HepG2 (cell line): ENCODE results near the gene THRA. TPM values are rescaled to one million over a fixed set of nuclear protein-coding genes. Genes with fewer than 3 reads are reported as not detected.

ENCODE experiments used
- ATAC-seq: fragments of 200-7000 bp; cut with Tn5 transposase; 3 replicates; pipeline ENCODE4 v1.9.1; 2020; ENCODE audit warnings: mild to moderate bottlenecking, moderate library complexity
- BruUV-seq: library from RNA; stranded (reverse); fragments of 400-500 nt; replicated peaks from 2 replicates; lab custom pipeline; 2021; lab: Mats Ljungman, UMichigan
- CTCF ChIA-PET: fragments of 300-600 bp; formaldehyde crosslinking; extraction: SDS; loops from one replicate; lab custom pipeline; 2021; ENCODE audit warnings: low total read pairs, inconsistent platforms, low intra/inter-chr PET ratio; lab: Yijun Ruan, JAX
- POLR2A ChIA-PET: fragments of 350-600 bp; sonication (Branson Sonifier 250); formaldehyde crosslinking; loops from one replicate; lab custom pipeline; 2020; ENCODE audit warnings: antibody characterized with exemption, inconsistent platforms; lab: Yijun Ruan, JAX
- DNase-seq: peaks from one replicate; pipeline ENCODE4 v3.0.0-alpha.2; 2015; ENCODE audit warnings: low spot score
- FAIRE-seq: peaks from 3 replicates; lab custom pipeline; 2011; peaks lifted over from hg19 to GRCh38; lab: Jason Lieb, UNC
- H2AFZ ChIP-seq: one replicate; pipeline ENCODE4 v1.6.1; 2011; ENCODE audit warnings: low read length, inconsistent platforms
- H3K27ac ChIP-seq: fragments of 300-600 bp; 3 replicates; pipeline ENCODE4 v1.8.0; 2011; ENCODE audit warnings: mixed run types, mild to moderate bottlenecking, mixed read lengths, low read length, inconsistent platforms; ENCODE audit not compliant: insufficient read depth; ENCODE audit errors: extremely low read length
- H3K27me3 ChIP-seq, 2 experiments: fragments of 200-600 bp in 1 of 2; 2 replicates in 1 of 2; 3 replicates in 1 of 2; pipeline versions ENCODE4 v1.6.0 to v1.8.0; 2011; ENCODE audit warnings: low read length in 2 of 2, mild to moderate bottlenecking in 2 of 2, moderate library complexity in 2 of 2, inconsistent platforms in 1 of 2; ENCODE audit not compliant: insufficient read depth in 2 of 2, control insufficient read depth in 1 of 2
- H3K36me3 ChIP-seq, 2 experiments: fragments of 200-600 bp in 1 of 2; replicated peaks in 1 of 2; 2 replicates in 1 of 2; 3 replicates in 1 of 2; pipeline versions ENCODE4 v1.5.1 to v1.8.0; 2011; ENCODE audit warnings: low read length in 2 of 2, inconsistent platforms in 1 of 2; ENCODE audit not compliant: insufficient read depth in 2 of 2, control insufficient read depth in 1 of 2
- H3K4me1 ChIP-seq: 2 replicates; pipeline ENCODE4 v1.5.1; 2012; ENCODE audit warnings: low read length, inconsistent platforms; ENCODE audit not compliant: insufficient read depth
- H3K4me2 ChIP-seq: 2 replicates; pipeline ENCODE4 v1.6.0; 2011; ENCODE audit warnings: low read depth, low read length, inconsistent platforms
- H3K4me3 ChIP-seq, 3 experiments: fragments of 200-600 bp in 1 of 3; sonication (generic), shearing (Covaris generic) in 1 of 3; replicated peaks in 1 of 3; 2 replicates each; pipeline ENCODE4 v1.5.1; 2011 to 2016; ENCODE audit warnings: low read length in 3 of 3, inconsistent platforms in 2 of 3, low read depth in 2 of 3, mild to moderate bottlenecking in 2 of 3, control low read depth in 1 of 3, mixed read lengths in 1 of 3; ENCODE audit not compliant: insufficient read depth in 1 of 3
- H3K79me2 ChIP-seq: one replicate; pipeline ENCODE4 v1.6.1; 2011; ENCODE audit warnings: low read length, inconsistent platforms; ENCODE audit not compliant: insufficient read depth
- H3K9ac ChIP-seq: 2 replicates; pipeline ENCODE4 v1.6.0; 2011; ENCODE audit warnings: mild to moderate bottlenecking, low read depth, low read length, inconsistent platforms; ENCODE audit not compliant: insufficient read depth
- H3K9me3 ChIP-seq: 2 replicates; pipeline ENCODE4 v1.5.1; 2012; ENCODE audit warnings: mild to moderate bottlenecking, low read length
- H4K20me1 ChIP-seq: 2 replicates; pipeline ENCODE4 v1.6.0; 2011; ENCODE audit warnings: inconsistent platforms, mild to moderate bottlenecking, low read length, moderate library complexity; ENCODE audit not compliant: insufficient read depth
- ASH2L ChIP-seq: fragments of 300-600, 200-600 bp; sonication (generic); IDR thresholded peaks from 2 replicates; pipeline ENCODE4 v1.7.0; 2017; ENCODE audit warnings: low read depth, mild to moderate bottlenecking, moderate library complexity, mixed read lengths, low read length; ENCODE audit not compliant: insufficient read length
- EED ChIP-seq: sonication (generic); formaldehyde crosslinking; IDR thresholded peaks from 2 replicates; pipeline ENCODE4 v1.5.0; 2020; ENCODE audit warnings: mild to moderate bottlenecking, missing genetic modification reagents
- JARID2 ChIP-seq: sonication (generic); formaldehyde crosslinking; IDR thresholded peaks from 2 replicates; pipeline ENCODE4 v1.8.1; 2023; ENCODE audit warnings: missing genetic modification reagents, inconsistent platforms; ENCODE audit not compliant: insufficient replicate concordance
- JDP2 ChIP-seq: sonication (generic); formaldehyde crosslinking; IDR thresholded peaks from 2 replicates; pipeline ENCODE4 v1.8.1; 2022; ENCODE audit warnings: missing genetic modification reagents, borderline replicate concordance
- MAZ ChIP-seq, 2 experiments: sonication (generic) in 1 of 2; formaldehyde crosslinking in 1 of 2; IDR thresholded peaks; 2 replicates each; pipeline versions ENCODE4 v1.5.0 to v1.6.1; 2012 to 2020; ENCODE audit warnings: low read depth in 2 of 2, mild to moderate bottlenecking in 2 of 2, borderline replicate concordance in 1 of 2, improper control_type of control experiment in 1 of 2, low read length in 1 of 2, missing genetic modification reagents in 1 of 2, moderate library complexity in 1 of 2
- MED1 ChIP-seq: sonication (generic); formaldehyde crosslinking; IDR thresholded peaks from 2 replicates; pipeline ENCODE4 v1.4.0; 2020; ENCODE audit warnings: missing genetic modification reagents
- PRPF4 ChIP-seq: fragments of 200-400 bp; formaldehyde crosslinking; IDR thresholded peaks from 2 replicates; pipeline ENCODE4 v1.6.1; 2016; ENCODE audit warnings: low read length, low read depth; ENCODE audit not compliant: poor library complexity, severe bottlenecking
- RBFOX2 ChIP-seq: fragments of 200-400 bp; formaldehyde crosslinking; IDR thresholded peaks from 2 replicates; pipeline ENCODE4 v1.6.1; 2017; ENCODE audit warnings: low read depth, mild to moderate bottlenecking, low read length
- RFXAP ChIP-seq: sonication (generic); formaldehyde crosslinking; IDR thresholded peaks from 2 replicates; pipeline ENCODE4 v1.4.0; 2020; ENCODE audit warnings: missing genetic modification reagents, borderline replicate concordance
- TBX2 ChIP-seq: sonication (generic); formaldehyde crosslinking; IDR thresholded peaks from 2 replicates; pipeline ENCODE4 v1.5.0; 2020; ENCODE audit warnings: missing genetic modification reagents, mild to moderate bottlenecking, borderline replicate concordance
- TCF7 ChIP-seq: sonication (generic); IDR thresholded peaks from 2 replicates; pipeline ENCODE4 v1.6.1; 2016; ENCODE audit warnings: antibody characterized with exemption, low read depth
- ZNF326 ChIP-seq: sonication (generic); formaldehyde crosslinking; IDR thresholded peaks from 2 replicates; pipeline ENCODE4 v1.4.0; 2020; ENCODE audit warnings: missing genetic modification reagents, borderline replicate concordance
- ZNF343 ChIP-seq: sonication (generic); formaldehyde crosslinking; IDR thresholded peaks from 2 replicates; pipeline ENCODE4 v1.4.0; 2020; ENCODE audit warnings: mild to moderate bottlenecking, missing genetic modification reagents
- ZNF501 ChIP-seq: sonication (generic); formaldehyde crosslinking; IDR thresholded peaks from 2 replicates; pipeline ENCODE4 v1.5.1; 2020; ENCODE audit warnings: mild to moderate bottlenecking, moderate library complexity, missing genetic modification reagents
- ZNF746 ChIP-seq: sonication (generic); formaldehyde crosslinking; IDR thresholded peaks from 2 replicates; pipeline ENCODE4 v1.8.0; 2022; ENCODE audit warnings: mild to moderate bottlenecking, missing genetic modification reagents
- ZNF749 ChIP-seq: sonication (generic); formaldehyde crosslinking; IDR thresholded peaks from 2 replicates; pipeline ENCODE4 v1.8.0; 2022; ENCODE audit warnings: mild to moderate bottlenecking, missing genetic modification reagents, moderate library complexity, borderline replicate concordance
- ZNF773 ChIP-seq: sonication (generic); formaldehyde crosslinking; IDR thresholded peaks from 2 replicates; pipeline ENCODE4 v1.4.0; 2020; ENCODE audit warnings: missing genetic modification reagents, borderline replicate concordance
- ZSCAN20 ChIP-seq: sonication (generic); formaldehyde crosslinking; IDR thresholded peaks from 2 replicates; pipeline ENCODE4 v1.4.0; 2020; ENCODE audit warnings: missing genetic modification reagents, mild to moderate bottlenecking, borderline replicate concordance
- WGBS: methylation state at CpG from one replicate; pipeline ENCODE4 v1.1.6; 2017; ENCODE audit warnings: low lambda C conversion rate; 5-methylcytosine and 5-hydroxymethylcytosine counted together
- in situ Hi-C: cut with HindIII; loops from 2 replicates; pipeline ENCODE4 v1.10.0; 2017; ENCODE audit warnings: low pct_unique_long_range_greater_than_20kb; ENCODE audit not compliant: extremely low pct_ligation_motif_present
- intact Hi-C: fragments of 100-400 bp; cut with micrococcal nuclease; formaldehyde crosslinking; loops from one replicate; pipeline ENCODE4 v1.10.0; 2022; ENCODE audit not compliant: unreplicated experiment
- polyA plus RNA-seq, 8 experiments: library from polyadenylated mRNA; depleted of rRNA in 3 of 8; stranded (reverse) in 7 of 8; unstranded in 1 of 8; fragments of >200 nt; fragmentation: Illumina TruSeq in 4 of 8; extraction: Trizol in 4 of 8; gene quantifications; 2 replicates each; pipeline versions ENCODE4 v1.2.1 to v1.2.3, GENCODE V29; 2011 to 2016; ENCODE audit warnings: low read depth in 4 of 8, missing spikeins in 1 of 8, mixed read lengths in 1 of 8; ENCODE audit not compliant: insufficient read depth in 1 of 8
- total RNA-seq, 5 experiments: library from RNA; depleted of rRNA; stranded (reverse); fragments of >200 nt; fragmentation: Illumina TruSeq; extraction: Trizol; gene quantifications; 2 replicates each; pipeline ENCODE4 v1.2.3, GENCODE V29; 2016; ENCODE audit warnings: low read depth in 1 of 5
- TF ChIP-seq, protein P1 (sequence below): sonication (generic); formaldehyde crosslinking; IDR thresholded peaks from 2 replicates; pipeline ENCODE4 v1.5.0; 2020; ENCODE audit warnings: mild to moderate bottlenecking, missing genetic modification reagents

The THRA gene
- total and polyA plus RNA-seq, 2 of the 13 experiments (the other 11 are each of a cell fraction or from before 2014, with no cell fraction given), result 8.0 to 9.9 TPM

GRCh38 chr17:40070709-40071312, 8.0 kb downstream of the THRA start (continued):
- no peak for TF ChIP-seq ZNF326 (CRISPR knock-in tag)
- 0 out of 2 replicates have a peak, but pooled peaks have one; percentile 16 for TF ChIP-seq MED1
- no peak for TF ChIP-seq JDP2 (CRISPR knock-in tag)
- 0 out of 2 replicates have a peak, but pooled peaks have one; percentile 7 for TF ChIP-seq TCF7
- no peak for TF ChIP-seq ZNF343 (CRISPR knock-in tag)
- no peak for TF ChIP-seq PRPF4

DNA sequence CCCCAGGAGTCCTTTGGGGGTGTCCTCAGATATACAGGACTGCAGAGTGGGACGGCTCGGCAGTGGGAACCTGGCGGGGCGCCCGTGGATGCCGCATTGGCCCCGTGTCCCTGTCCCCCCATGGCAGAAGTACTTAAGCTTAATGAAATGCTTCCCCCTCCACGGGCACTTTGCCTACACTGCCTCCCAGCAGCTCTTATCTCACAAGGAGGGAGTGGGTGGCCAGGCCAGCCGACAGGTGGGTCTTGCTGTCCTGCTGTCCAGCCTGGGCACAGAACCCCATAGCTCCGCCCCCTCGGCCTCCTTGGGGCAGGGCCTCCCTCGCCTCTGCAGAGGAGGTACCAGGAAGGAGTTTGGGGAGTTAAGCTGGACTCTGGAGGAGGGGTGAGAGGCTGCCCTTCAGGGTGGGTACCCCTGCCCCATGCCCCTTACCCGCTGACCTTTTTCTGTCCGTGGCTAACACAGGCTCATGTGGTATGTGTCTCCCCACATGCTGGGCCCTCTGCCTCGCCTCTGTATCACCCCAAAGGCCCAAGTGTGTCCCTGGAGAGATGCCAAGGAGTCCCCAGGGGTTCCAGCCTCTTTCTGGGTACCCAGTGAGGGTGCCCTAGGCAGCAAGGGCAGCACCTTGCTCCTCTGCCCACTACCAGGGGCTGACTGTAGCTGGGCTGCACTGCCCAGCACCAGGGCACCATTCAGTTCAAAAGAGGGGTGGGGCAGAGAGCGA, 8.7 kb downstream of the THRA start:
- DNase-seq, result no peak
- BruUV-seq, result no TSS peak
- Histone ChIP-seq H3K4me1 (peaks cover 87% of the 10 kb centered on the region), H4K20me1 (no peaks in the 10 kb centered on the region), H2AFZ (no peak overlapping the region), H3K4me2 (peak overlapping the region; percentile 80), H3K9ac (peak overlapping the region; percentile 50), H3K27ac (peak overlapping the region; percentile 3), H3K79me2 (peaks cover 2% of the 10 kb centered on the region), H3K27me3 (no peaks in the 10 kb centered on the region), H3K9me3 (no peaks in the 10 kb centered on the region), H3K36me3 (0 out of 5 replicates have a peak, but pooled peaks cover 1 to 4% of the 10 kb centered on the region in 2 experiments), H3K4me3 (peak overlapping the region; percentile 10 to 56 (median 42); a peak in 4 of 6 replicates)
- no peak for FAIRE-seq
- 40% methylated on average over 13 of the region's 16 CpGs for WGBS
- in situ Hi-C loops (no loop called here), intact Hi-C loops (loop anchor here (1.0 kb wide), 1 partner anchor 8 kb away; no protein-coding TSS in a partner anchor)
- POLR2A ChIA-PET, result interaction anchor here (0.8 to 4.2 kb wide), 6 partner anchors 9 to 52 kb away, joined by 3 to 47 read pairs (median 16); partner anchors contain the start of genes MED24, NR1D1 and THRA
- CTCF ChIA-PET, result no interaction called here
- peak; percentile 1; the same call in 1 of the 3 replicates for ATAC-seq
- TF ChIP-seq RFXAP (CRISPR knock-in tag) (no peak), TBX2 (CRISPR knock-in tag) (peak; percentile 58), ZNF773 (CRISPR knock-in tag) (no peak), ZSCAN20 (no peak), ZNF749 (0 out of 2 replicates have a peak, but pooled peaks have one; percentile 23), JARID2 (CRISPR knock-in tag) (no peak), MAZ (IDR thresholded peaks at IDR 0.05; ENCODE audit: borderline replicate concordance, low read depth, low read length) (no peak), MAZ (CRISPR knock-in tag; IDR thresholded peaks at IDR 0.05; ENCODE audit: low read depth) (0 out of 2 replicates have a peak, but pooled peaks have one; percentile 61), ZNF501 (0 out of 2 replicates have a peak, but pooled peaks have one; percentile 29), RBFOX2 (no peak), EED (0 out of 2 replicates have a peak, but pooled peaks have one; percentile 22), ASH2L (peak; percentile 33), ZNF746 (CRISPR knock-in tag) (no peak)
- TF ChIP-seq, protein P1, sequence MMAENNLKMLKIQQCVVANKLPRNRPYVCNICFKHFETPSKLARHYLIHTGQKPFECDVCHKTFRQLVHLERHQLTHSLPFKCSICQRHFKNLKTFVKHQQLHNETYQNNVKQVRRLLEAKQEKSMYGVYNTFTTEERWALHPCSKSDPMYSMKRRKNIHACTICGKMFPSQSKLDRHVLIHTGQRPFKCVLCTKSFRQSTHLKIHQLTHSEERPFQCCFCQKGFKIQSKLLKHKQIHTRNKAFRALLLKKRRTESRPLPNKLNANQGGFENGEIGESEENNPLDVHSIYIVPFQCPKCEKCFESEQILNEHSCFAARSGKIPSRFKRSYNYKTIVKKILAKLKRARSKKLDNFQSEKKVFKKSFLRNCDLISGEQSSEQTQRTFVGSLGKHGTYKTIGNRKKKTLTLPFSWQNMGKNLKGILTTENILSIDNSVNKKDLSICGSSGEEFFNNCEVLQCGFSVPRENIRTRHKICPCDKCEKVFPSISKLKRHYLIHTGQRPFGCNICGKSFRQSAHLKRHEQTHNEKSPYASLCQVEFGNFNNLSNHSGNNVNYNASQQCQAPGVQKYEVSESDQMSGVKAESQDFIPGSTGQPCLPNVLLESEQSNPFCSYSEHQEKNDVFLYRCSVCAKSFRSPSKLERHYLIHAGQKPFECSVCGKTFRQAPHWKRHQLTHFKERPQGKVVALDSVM (CRISPR knock-in tag), result peak; percentile 65; the same call in 1 of the 2 replicates
